Chondrocyte (in vitro differentiated cells): ENCODE measurements around the gene DIP2C. TPM values are rescaled to one million over a fixed set of nuclear protein-coding genes. Genes with fewer than 3 reads are reported as not detected.

Experiments
- DNase-seq: peaks from one replicate; pipeline ENCODE4 v3.0.0; 2021; ENCODE audit warnings: mixed read lengths, low spot score
- H3K27ac Mint-ChIP-seq: one replicate; pipeline ENCODE4 v1.8.0; 2021; ENCODE audit warnings: mild to moderate bottlenecking, moderate library complexity, mixed read lengths; ENCODE audit not compliant: unreplicated experiment
- H3K27me3 Mint-ChIP-seq: 2 replicates; pipeline ENCODE4 v1.8.0; 2021; ENCODE audit warnings: low read depth, mixed read lengths
- H3K36me3 Mint-ChIP-seq: 2 replicates; pipeline ENCODE4 v1.8.0; 2021; ENCODE audit warnings: low read depth, mixed read lengths
- H3K4me1 Mint-ChIP-seq: 2 replicates; pipeline ENCODE4 v1.8.0; 2021; ENCODE audit warnings: low read depth, mild to moderate bottlenecking, mixed read lengths
- H3K4me3 Mint-ChIP-seq: one replicate; pipeline ENCODE4 v1.8.0; 2021; ENCODE audit warnings: mild to moderate bottlenecking, moderate library complexity, mixed read lengths; ENCODE audit not compliant: unreplicated experiment
- H3K9me3 Mint-ChIP-seq: 2 replicates; pipeline ENCODE4 v1.8.0; 2021; ENCODE audit warnings: low read depth, mixed read lengths
- CTCF ChIP-seq: fragments of 200-600 bp; sonication (generic); IDR thresholded peaks from 2 replicates; pipeline ENCODE4 v1.5.0; 2021; ENCODE audit warnings: antibody characterized with exemption, mild to moderate bottlenecking, moderate library complexity
- total RNA-seq: library from RNA; stranded (reverse); gene quantifications from 3 replicates; pipeline ENCODE4 v1.2.1, GENCODE V29; 2021

DIP2C gene
- total RNA-seq, 1 donor from 2014 or later: 47.9 TPM

GRCh38 chr10:423178-423577 is 266.3 kb downstream of the DIP2C start:
- TF ChIP-seq CTCF: no peak
- H3K9me3 Mint-ChIP-seq: no peaks in the 10 kb centered on the region
- peaks cover 7% of the 10 kb centered on the region for H3K36me3 Mint-ChIP-seq
- DNase-seq: no peak
- no peak overlapping the region for H3K4me3 Mint-ChIP-seq
- peaks cover 14% of the 10 kb centered on the region for H3K4me1 Mint-ChIP-seq
- no peaks in the 10 kb centered on the region for H3K27me3 Mint-ChIP-seq
- H3K27ac Mint-ChIP-seq: no peak overlapping the region

- H3K9me3 Mint-ChIP-seq: no peaks in the 10 kb centered on the region
- peaks cover 14% of the 10 kb centered on the region for H3K4me1 Mint-ChIP-seq
- no peak for TF ChIP-seq CTCF
- no peaks in the 10 kb centered on the region for H3K27me3 Mint-ChIP-seq
- H3K4me3 Mint-ChIP-seq: no peak overlapping the region
- DNase-seq: no peak
- peaks cover 7% of the 10 kb centered on the region for H3K36me3 Mint-ChIP-seq
- H3K27ac Mint-ChIP-seq: no peak overlapping the region
Observed at GRCh38 chr10:422675-423074, 266.8 kb downstream of the DIP2C start.

DNA sequence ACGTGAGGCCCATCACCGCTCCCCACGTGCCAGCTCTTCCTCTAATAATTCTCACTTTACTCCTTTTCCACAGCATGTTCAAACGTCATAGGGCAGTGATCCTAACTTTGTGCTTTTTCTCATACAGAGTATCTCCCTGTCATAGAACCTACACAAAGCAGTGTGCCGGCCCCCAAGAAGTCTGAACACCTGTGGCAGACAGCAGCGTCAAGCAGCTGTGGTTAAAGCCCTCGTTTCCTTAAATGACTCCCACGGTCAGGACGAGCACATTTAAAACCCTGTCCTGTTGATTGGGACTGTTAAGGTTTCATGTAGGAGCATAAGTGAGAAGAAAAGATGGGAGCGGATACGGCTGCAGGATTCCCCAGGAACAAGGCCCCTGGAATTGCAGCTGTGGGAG is 267.2 kb downstream of the DIP2C start:
- Mint-ChIP-seq H3K4me3 (no peak overlapping the region), H3K9me3 (no peaks in the 10 kb centered on the region), H3K27ac (no peak overlapping the region), H3K36me3 (peaks cover 7% of the 10 kb centered on the region), H3K4me1 (peaks cover 14% of the 10 kb centered on the region), H3K27me3 (no peaks in the 10 kb centered on the region)
- DNase-seq: no peak
- TF ChIP-seq CTCF: no peak

DNA sequence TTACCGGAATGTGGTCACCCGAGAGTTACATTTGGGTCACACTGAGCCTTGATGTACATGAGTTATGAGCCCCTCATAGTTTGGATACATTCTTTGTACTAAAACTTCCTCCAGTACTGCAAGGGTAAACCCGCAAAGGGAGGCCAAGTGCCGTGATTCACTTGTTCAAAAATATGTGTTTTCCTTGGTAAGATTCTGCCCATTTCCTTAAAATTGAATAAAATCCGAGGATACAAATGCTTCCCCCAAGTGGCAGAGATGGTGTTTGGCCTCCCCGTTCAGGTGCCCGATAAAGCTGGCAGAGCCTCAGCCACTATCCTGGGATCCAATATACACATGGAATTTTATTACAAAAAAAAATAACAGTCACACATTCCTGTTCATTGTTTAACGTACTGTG is 268.3 kb downstream of the DIP2C start:
- peaks cover 24% of the 10 kb centered on the region for H3K4me1 Mint-ChIP-seq
- peaks cover 8% of the 10 kb centered on the region for H3K36me3 Mint-ChIP-seq

More for the DNA sequence above, 268.3 kb downstream of the DIP2C start:
- Mint-ChIP-seq H3K27ac (peak overlapping the region; percentile 62), H3K27me3 (no peaks in the 10 kb centered on the region), H3K4me3 (peak overlapping the region; percentile 9), H3K9me3 (no peaks in the 10 kb centered on the region)
- TF ChIP-seq CTCF: peak; percentile 44
- DNase-seq: no peak
